ENCODE measurements around the gene ASB15. TPM values are rescaled to one million over a fixed set of nuclear protein-coding genes. Genes with fewer than 3 reads are reported as not detected.

The ASB15 gene
- total RNA-seq = not detected in 2 replicates

GRCh38 chr7:123601530-123601929 is at the start of gene ASB15:
Gene ASB15 (plus strand): TSS chr7:123601821. CDS start chr7:123614503, 12,682 bp downstream.

GRCh38 chr7:123557398-123558288 is 44.0 kb upstream of the ASB15 start, which contains the start of gene NDUFA5:
Gene NDUFA5 (minus strand): TSS chr7:123557818. CDS start chr7:123557795, 23 bp downstream.

DNA sequence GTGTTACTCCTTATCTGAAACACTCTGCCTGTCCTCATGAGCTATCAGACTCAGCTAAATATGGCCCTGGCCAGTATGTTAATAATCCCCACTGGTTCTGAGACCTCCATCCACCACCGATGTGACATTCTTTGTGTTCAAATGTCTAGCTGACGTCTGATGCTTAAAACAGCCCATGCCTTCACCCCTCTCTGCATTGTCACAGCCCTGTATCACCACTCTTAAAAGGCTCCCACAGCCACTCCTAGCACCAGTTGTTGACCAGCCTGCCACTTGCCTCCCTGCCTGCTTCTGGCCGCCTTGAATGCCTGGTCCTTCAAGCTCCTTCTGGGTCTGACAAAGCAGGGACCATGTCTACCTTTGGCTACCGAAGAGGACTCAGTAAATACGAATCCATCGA is 54.0 kb downstream of the ASB15 start, which contains the start of gene LMOD2:
Gene LMOD2, plus strand, starts transcription at position 253 of the 400 bp plus-strand sequence. Its CDS starts 98 bp downstream, at position 351.

Other genes starting within 250 kb of the ASB15 start
- 0.51 and 0.89 TPM in 2 replicates for gene IQUB, start 67.2 kb upstream of the ASB15 start, total RNA-seq
- gene NDUFA5, start 44.0 kb upstream of the ASB15 start, total RNA-seq = 36.4 and 40.1 TPM in 2 replicates
- not detected in 2 replicates for gene LMOD2, start 54.0 kb downstream of the ASB15 start, total RNA-seq
- 11.3 and 16.3 TPM in 2 replicates for gene WASL, start 147.2 kb downstream of the ASB15 start, total RNA-seq
- not detected in 2 replicates for gene HYAL4, start 243.3 kb downstream of the ASB15 start, total RNA-seq

Measured in smooth muscle cell of the umbilical artery (primary cell).